GM12878 (cell line): ENCODE results near the gene MRM1. TPM values are rescaled to one million over a fixed set of nuclear protein-coding genes. Genes with fewer than 3 reads are reported as not detected.

Experiments used
- ATAC-seq: fragments of 200-7000 bp; cut with Tn5 transposase; 3 replicates; pipeline ENCODE4 v1.9.1; 2020; ENCODE audit warnings: mild to moderate bottlenecking, moderate library complexity
- BruUV-seq: library from RNA; stranded (reverse); fragments of 400-500 nt; replicated peaks from 2 replicates; lab custom pipeline; 2021; lab: Mats Ljungman, UMichigan
- CTCF ChIA-PET: fragments of 300-600 bp; sonication (Branson Sonifier 250); formaldehyde crosslinking; extraction: SDS; loops from one replicate; lab custom pipeline; 2021; ENCODE audit warnings: inconsistent platforms; lab: Yijun Ruan, JAX
- POLR2A ChIA-PET: fragments of 350-600 bp; formaldehyde crosslinking; extraction: SDS; loops from one replicate; lab custom pipeline; 2021; ENCODE audit warnings: inconsistent platforms; lab: Charles Lee
- RAD21 ChIA-PET: fragments of 300-600 bp; sonication (Branson Sonifier 250); formaldehyde crosslinking; loops from one replicate; lab custom pipeline; 2023; ENCODE audit warnings: antibody characterized with exemption; ENCODE audit not compliant: unreplicated experiment; lab: Charles Lee
- SMC1A ChIA-PET: fragments of 300-600 bp; sonication (Branson Sonifier 250); formaldehyde crosslinking; loops from one replicate; lab custom pipeline; 2023; ENCODE audit not compliant: unreplicated experiment, uncharacterized antibody; lab: Charles Lee
- DNase-seq: peaks from one replicate; pipeline ENCODE4 v3.0.0-alpha.2; 2011; ENCODE audit warnings: low read depth, low spot score
- FAIRE-seq: peaks from 3 replicates; lab custom pipeline; 2011; peaks lifted over from hg19 to GRCh38; lab: Jason Lieb, UNC
- H2AFZ ChIP-seq: 2 replicates; pipeline ENCODE4 v1.6.0; 2011; ENCODE audit warnings: low read depth, low read length, control low read depth; ENCODE audit not compliant: control insufficient read depth
- H3K27ac ChIP-seq: 2 replicates; pipeline ENCODE4 v1.5.1; 2011; ENCODE audit warnings: control low read depth; ENCODE audit not compliant: control insufficient read depth, insufficient read depth
- H3K27me3 ChIP-seq, 2 experiments: replicated peaks in 1 of 2; 2 replicates each; pipeline versions ENCODE4 v1.6.0 to v1.6.1; 2011; ENCODE audit warnings: low read length in 1 of 2; ENCODE audit not compliant: control insufficient read depth in 2 of 2, insufficient read depth in 2 of 2
- H3K36me3 ChIP-seq, 2 experiments: 2 replicates each; pipeline ENCODE4 v1.5.1; 2011; ENCODE audit warnings: low read length in 1 of 2; ENCODE audit not compliant: control insufficient read depth in 2 of 2, insufficient read depth in 2 of 2
- H3K4me1 ChIP-seq: 2 replicates; pipeline ENCODE4 v1.6.1; 2011; ENCODE audit warnings: mild to moderate bottlenecking, low read length, moderate library complexity, mixed read lengths; ENCODE audit not compliant: control insufficient read depth, insufficient read depth
- H3K4me2 ChIP-seq: 2 replicates; pipeline ENCODE4 v1.6.0; 2011; ENCODE audit warnings: control low read depth; ENCODE audit not compliant: control insufficient read depth, insufficient read depth
- H3K4me3 ChIP-seq: fragments of 200-600 bp; sonication (generic); 2 replicates; pipeline ENCODE4 v1.5.1; 2016
- H3K79me2 ChIP-seq: 2 replicates; pipeline ENCODE4 v1.6.0; 2011; ENCODE audit warnings: low read length; ENCODE audit not compliant: control insufficient read depth, insufficient read depth
- H3K9ac ChIP-seq: 2 replicates; pipeline ENCODE4 v1.8.0; 2011; ENCODE audit warnings: low read length, control low read depth, mixed read lengths; ENCODE audit not compliant: control insufficient read depth, insufficient read depth
- H3K9me3 ChIP-seq: replicated peaks from 3 replicates; pipeline ENCODE4 v1.5.1; 2011; ENCODE audit warnings: mild to moderate bottlenecking, low read length; ENCODE audit not compliant: control insufficient read depth, insufficient read depth
- H4K20me1 ChIP-seq: 2 replicates; pipeline ENCODE4 v1.6.0; 2011; ENCODE audit not compliant: control insufficient read depth, insufficient read depth
- CTCF ChIP-seq, 3 experiments: IDR thresholded peaks in 2 of 3; conservative IDR thresholded peaks in 1 of 3; 2 replicates each; pipeline ENCODE4 v1.5.1; 2011; ENCODE audit warnings: low read depth in 3 of 3, low read length in 3 of 3, mild to moderate bottlenecking in 3 of 3, control low read depth in 2 of 3, moderate library complexity in 2 of 3, inconsistent platforms in 1 of 3, mixed read lengths in 1 of 3; ENCODE audit not compliant: control insufficient read depth in 2 of 3, insufficient read depth in 1 of 3; ENCODE audit errors: extremely low read depth in 1 of 3
- EGR1 ChIP-seq, 2 experiments: IDR thresholded peaks; 1 replicate in 1 of 2; 2 replicates in 1 of 2; pipeline ENCODE4 v1.6.1; 2011 to 2012; ENCODE audit warnings: low read depth in 2 of 2, low read length in 2 of 2, borderline replicate concordance in 1 of 2, mild to moderate bottlenecking in 1 of 2, moderate library complexity in 1 of 2
- MLLT1 ChIP-seq: fragments of 450-650 bp; IDR thresholded peaks from 2 replicates; pipeline ENCODE4 v1.6.1; 2016; ENCODE audit warnings: mild to moderate bottlenecking
- NR2F1 ChIP-seq: fragments of 450-650 bp; conservative IDR thresholded peaks from 2 replicates; pipeline ENCODE4 v1.6.1; 2017; ENCODE audit warnings: mild to moderate bottlenecking
- POLR2AphosphoS2 ChIP-seq: IDR thresholded peaks from 2 replicates; pipeline ENCODE4 v1.6.1; 2011; ENCODE audit warnings: low read depth, mild to moderate bottlenecking, low read length, improper control_type of control experiment, moderate library complexity
- POU2F2 ChIP-seq: IDR thresholded peaks from 3 replicates; pipeline ENCODE4 v1.6.1; 2011; ENCODE audit warnings: low read depth, mild to moderate bottlenecking, low read length, borderline replicate concordance
- RUNX3 ChIP-seq: IDR thresholded peaks from 2 replicates; pipeline ENCODE4 v1.6.1; 2012; ENCODE audit warnings: low read length, inconsistent platforms
- SMAD1 ChIP-seq: fragments of 450-650 bp; IDR thresholded peaks from 2 replicates; pipeline ENCODE4 v1.6.1; 2018; ENCODE audit warnings: mild to moderate bottlenecking, low read depth; ENCODE audit not compliant: partially characterized antibody
- SPI1 ChIP-seq: IDR thresholded peaks from 2 replicates; pipeline ENCODE4 v1.6.1; 2011; ENCODE audit warnings: low read depth, mild to moderate bottlenecking, low read length, moderate library complexity, borderline replicate concordance; ENCODE audit not compliant: insufficient read depth
- YY1 ChIP-seq: IDR thresholded peaks from 2 replicates; pipeline ENCODE4 v1.6.1; 2011; ENCODE audit warnings: low read depth, mild to moderate bottlenecking, low read length
- ZNF274 ChIP-seq: IDR thresholded peaks from one replicate; pipeline ENCODE4 v1.8.0; 2011; ENCODE audit not compliant: insufficient read length, insufficient read depth
- WGBS: methylation state at CpG from one replicate; pipeline ENCODE4 v1.1.6; 2016; ENCODE audit warnings: low lambda C conversion rate; ENCODE audit not compliant: insufficient replicate concordance, insufficient coverage; ENCODE audit errors: missing lambda C conversion rate; 5-methylcytosine and 5-hydroxymethylcytosine counted together
- in situ Hi-C: fragments of 300-500 bp; cut with MboI; formaldehyde crosslinking; loops from 9 replicates; pipeline ENCODE4 v1.14.3; 2018; ENCODE audit warnings: mixed read lengths
- intact Hi-C: fragments of 100-400 bp; cut with micrococcal nuclease; formaldehyde crosslinking; loops from one replicate; pipeline ENCODE4 v1.14.2; 2022; ENCODE audit not compliant: unreplicated experiment
- polyA plus RNA-seq, 11 experiments: library from polyadenylated mRNA; depleted of rRNA in 4 of 11; unstranded in 6 of 11; stranded (reverse) in 5 of 11; fragments of >200 nt; fragmentation: Nextera tagmentation in 4 of 11; fragmentation: Illumina TruSeq in 1 of 11; extraction: Ambion mirVana in 4 of 11; extraction: Trizol in 1 of 11; gene quantifications; 1 replicate in 1 of 11; 2 replicates in 10 of 11; pipeline versions ENCODE4 v1.2.1 to v1.2.3, GENCODE V29; 2011 to 2016; ENCODE audit warnings: inconsistent platforms in 2 of 11, missing spikeins in 2 of 11, low read depth in 1 of 11
- total RNA-seq, 4 experiments: library from RNA; depleted of rRNA in 3 of 4; stranded (reverse); fragments of >200 nt in 3 of 4; fragmentation: Illumina TruSeq in 1 of 4; extraction: Trizol in 1 of 4; gene quantifications; 2 replicates each; pipeline versions ENCODE4 v1.2.1 to v1.2.3, GENCODE V29; 2013 to 2021

MRM1 gene
- total and polyA plus RNA-seq, 10 of the 15 experiments (the other 5 are each of a cell fraction or from before 2014, with no cell fraction given), result 0.23 to 16.9 (median 13.2) TPM

DNA sequence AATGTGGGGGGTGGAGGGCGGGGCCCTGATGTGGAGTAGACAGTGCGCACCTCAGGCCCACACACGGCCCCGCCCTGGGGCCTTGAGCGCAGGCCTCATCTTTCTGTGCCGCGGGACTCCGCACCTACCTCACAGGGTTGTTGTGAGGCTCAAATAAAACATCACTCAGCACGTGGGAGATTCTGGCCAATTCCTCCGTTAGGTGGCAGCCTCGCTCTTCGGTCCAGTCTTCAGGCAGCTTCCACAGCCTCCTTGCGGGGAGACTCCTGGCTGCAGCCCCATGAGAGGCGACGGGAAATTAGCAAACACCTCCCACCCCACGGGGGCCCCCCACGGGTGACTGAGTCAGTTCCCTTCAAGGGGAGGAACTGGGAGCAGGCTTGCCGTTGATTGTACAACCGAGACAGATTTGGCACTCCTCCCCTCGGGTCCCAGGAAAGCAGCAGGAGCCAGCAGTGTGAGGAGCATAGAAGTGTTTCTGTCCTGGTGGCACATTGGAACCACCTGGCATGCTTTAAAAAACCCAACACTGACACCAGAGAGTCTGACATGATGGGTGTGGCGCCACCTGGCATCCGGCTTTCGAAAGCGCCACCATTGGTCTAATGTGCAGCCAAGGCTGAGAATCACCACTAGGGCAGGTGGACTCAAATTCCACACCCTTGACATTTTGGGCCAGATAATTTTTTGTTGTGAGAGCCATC, 7.6 kb downstream of the MRM1 start:
- intact Hi-C loops (no loop called here), in situ Hi-C loops (loop anchor here (10.0 to 25.0 kb wide), 3 partner anchors 453 to 756 kb away; no protein-coding TSS in a partner anchor)
- H3K79me2 ChIP-seq, result peaks cover 12% of the 10 kb centered on the region
- peaks cover 3% of the 10 kb centered on the region for H3K4me1 ChIP-seq
- CTCF ChIA-PET, result interaction anchor here (0.6 to 2.0 kb wide), 2 partner anchors 17 to 793 kb away, joined by 3 to 7 read pairs; no protein-coding TSS in a partner anchor
- DNase-seq, result no peak
- no peak overlapping the region for H3K9ac ChIP-seq
- POLR2A ChIA-PET, result no interaction called here
- H3K4me3 ChIP-seq, result no peak overlapping the region
- H2AFZ ChIP-seq, result no peak overlapping the region
- TF ChIP-seq CTCF (IDR thresholded peaks at IDR 0.05 in 2 of 3, conservative IDR thresholded peaks at IDR 0.05 in 1 of 3; ENCODE audit: control insufficient read depth in 2 of 3, extremely low read depth in 1 of 3, insufficient read depth in 1 of 3, low read depth in 3 of 3, low read length in 3 of 3), result peak; percentile 17 to 33 (median 25); a peak in 3 of 6 replicates
- 0 out of 2 replicates have a peak, but pooled peaks have one; percentile 28 for TF ChIP-seq YY1
- TF ChIP-seq SPI1, result 0 out of 2 replicates have a peak, but pooled peaks have one; percentile 4
- TF ChIP-seq RUNX3, result no peak
- TF ChIP-seq MLLT1, result no peak
- no peak for TF ChIP-seq POLR2AphosphoS2
- TF ChIP-seq POU2F2, result no peak
- no peak for TF ChIP-seq ZNF274
- no peak for TF ChIP-seq NR2F1
- TF ChIP-seq EGR1 (IDR thresholded peaks at IDR 0.05; ENCODE audit: borderline replicate concordance in 1 of 2, low read depth in 2 of 2, low read length in 2 of 2), result no peak
- no peak for TF ChIP-seq SMAD1
- ATAC-seq, result peak; percentile 88
- H3K9me3 ChIP-seq, result no peaks in the 10 kb centered on the region
- peaks cover 0 to 4% of the 10 kb centered on the region in 2 experiments; a peak in 1 of 4 replicates for H3K36me3 ChIP-seq
- no peak for FAIRE-seq
- peaks cover 2% of the 10 kb centered on the region; the same call in 1 of the 2 replicates for H4K20me1 ChIP-seq
- no TSS peak for BruUV-seq
- RAD21 ChIA-PET, result no interaction called here
- no peak overlapping the region for H3K4me2 ChIP-seq
- no peaks in the 10 kb centered on the region for H3K27me3 ChIP-seq
- SMC1A ChIA-PET, result no interaction called here
- no peak overlapping the region for H3K27ac ChIP-seq
- 65% methylated on average over 23 of the region's 24 CpGs for WGBS
